GM21723 (cell line): ENCODE data around the gene ESR1.

ENCODE experiments used
- ATAC-seq: cut with Tn5 transposase; IDR thresholded peaks from one replicate; pipeline ENCODE4 v1.9.1; 2021; ENCODE audit warnings: mild to moderate bottlenecking, moderate library complexity; ENCODE audit not compliant: unreplicated experiment

ESR1 gene

DNA sequence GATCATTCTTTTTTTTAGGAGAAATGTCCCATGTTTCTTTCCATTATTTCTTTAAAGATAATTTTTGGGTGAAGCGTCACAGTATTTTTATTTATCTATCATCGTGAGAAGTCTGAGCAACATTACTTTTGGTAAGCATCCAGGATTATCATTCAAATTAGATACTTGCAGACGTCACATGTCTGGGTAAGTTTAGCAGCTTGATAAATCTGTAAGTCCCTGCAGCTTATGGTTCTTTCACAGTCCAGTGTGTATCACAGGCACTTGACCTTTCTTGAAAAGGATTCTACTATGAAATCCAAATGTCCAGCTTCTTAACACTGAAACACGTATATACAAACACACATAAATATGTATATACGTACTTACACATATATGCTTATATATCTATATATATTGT is 359.4 kb downstream of the ESR1 start:
- ATAC-seq, result no peak

DNA sequence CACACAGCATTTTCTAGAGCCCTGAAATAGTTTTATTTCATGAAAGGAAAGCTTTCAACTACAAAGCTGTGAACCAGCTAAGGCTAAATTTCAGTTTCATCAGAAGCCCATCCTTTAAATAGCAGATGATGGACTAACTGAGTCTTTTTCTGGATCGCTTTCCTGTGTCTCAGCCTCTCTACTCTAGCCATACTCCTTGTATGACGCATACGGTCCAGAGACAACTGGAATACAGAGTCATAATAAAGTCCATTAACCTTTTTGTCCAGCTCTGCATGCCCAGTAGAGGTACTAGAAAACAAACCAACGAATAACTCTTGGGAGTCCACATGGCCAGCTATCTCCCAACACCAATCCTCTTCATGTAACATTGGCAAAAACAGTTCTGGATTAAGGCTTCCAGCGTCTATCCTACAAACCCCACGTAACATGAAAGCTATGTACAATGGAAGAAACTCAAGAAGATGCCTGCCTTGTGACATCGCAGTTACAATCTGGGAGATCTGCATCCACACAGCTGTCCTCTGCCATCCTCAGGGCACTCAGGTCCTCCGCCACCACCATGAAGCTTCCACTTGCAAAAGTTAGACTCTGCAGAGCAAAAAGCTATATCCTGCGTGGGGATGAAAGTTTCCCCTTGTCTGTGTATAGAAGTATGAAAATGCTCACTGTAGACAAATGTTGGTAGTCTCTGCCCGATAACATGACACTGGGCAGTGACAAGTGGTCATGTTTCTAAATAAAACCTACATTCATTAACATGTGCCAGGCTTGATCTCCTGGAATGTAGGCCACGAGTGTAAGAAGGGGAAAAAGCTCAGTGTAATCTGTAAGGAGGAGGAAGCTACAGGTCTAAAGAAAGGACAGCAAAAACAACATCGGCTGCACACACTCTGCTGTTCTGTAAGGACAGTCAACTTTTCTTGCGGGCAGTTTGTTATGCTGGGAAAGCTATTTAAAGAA is 360.4 kb downstream of the ESR1 start:
- no peak for ATAC-seq

- ATAC-seq, result no peak
Observed at GRCh38 chr6:152170313-152170701, 362.8 kb downstream of the ESR1 start.

DNA sequence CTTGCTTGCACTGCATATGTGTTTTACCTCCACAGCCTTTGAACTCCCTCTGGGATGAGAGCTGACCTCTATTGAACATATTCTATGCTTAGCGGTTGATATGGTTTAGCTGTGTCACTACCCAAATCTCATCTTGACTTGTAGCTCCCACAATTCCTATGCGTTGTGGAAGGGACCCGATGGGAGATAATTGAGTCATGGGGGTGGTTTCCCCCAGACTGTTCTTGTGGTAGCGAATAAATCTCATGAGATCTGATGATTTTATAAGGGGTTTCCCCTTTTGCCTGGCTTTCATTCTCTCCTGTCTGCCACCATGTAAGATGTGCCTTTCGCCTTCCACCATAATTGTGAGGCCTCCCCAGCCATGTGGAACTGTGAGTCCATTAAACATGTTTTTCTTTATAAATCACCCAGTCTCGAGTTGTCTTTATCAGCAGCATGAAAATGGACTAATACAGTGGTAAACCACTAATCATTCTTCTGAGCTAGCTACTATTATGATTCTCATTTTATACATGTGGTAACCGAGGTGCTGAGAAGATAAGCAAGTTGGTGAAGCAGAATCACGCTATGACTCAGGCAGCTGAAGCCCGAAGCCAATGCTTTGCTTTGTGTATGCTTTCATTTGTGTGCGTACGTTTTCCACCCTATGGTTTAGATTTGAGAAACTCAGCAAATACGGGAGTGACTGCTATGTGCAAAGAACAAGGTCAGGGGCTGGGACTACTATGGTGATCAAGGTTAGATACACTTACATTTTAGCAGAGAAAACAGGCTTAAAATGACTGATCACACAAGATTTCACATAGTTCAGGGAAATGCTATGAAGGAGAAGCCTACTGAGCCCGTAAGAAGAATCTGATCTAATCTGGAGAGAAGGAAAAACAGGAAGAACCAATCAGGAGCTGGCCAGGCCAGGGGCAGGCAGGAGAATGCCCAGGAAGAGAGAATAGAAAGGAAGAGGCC is 363.5 kb downstream of the ESR1 start:
- ATAC-seq, result peak; percentile 96

GRCh38 chr6:152173321-152173720 is 365.8 kb downstream of the ESR1 start:
- no peak for ATAC-seq

- no peak for ATAC-seq
Observed at GRCh38 chr6:152173957-152174356, 366.5 kb downstream of the ESR1 start.

DNA sequence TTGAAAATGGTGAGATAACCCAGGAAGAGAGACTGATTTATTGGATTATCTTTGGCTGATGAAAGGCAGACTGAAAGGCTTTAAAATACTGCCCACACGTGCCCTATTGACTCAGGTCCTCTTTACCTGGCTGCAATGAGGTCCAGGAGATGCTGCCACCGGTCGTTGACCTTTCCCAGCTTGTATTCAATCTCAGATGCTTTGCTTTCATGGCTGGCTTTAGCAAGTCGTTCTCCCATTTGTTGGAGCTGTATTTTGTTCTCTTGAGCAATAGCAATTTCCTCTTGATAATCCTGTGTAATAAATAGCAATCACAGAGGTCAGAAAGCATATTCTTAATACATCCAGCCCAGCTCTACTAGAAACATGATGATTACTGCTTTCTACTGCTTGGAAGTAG is 368.8 kb downstream of the ESR1 start:
- no peak for ATAC-seq
